HFFc6 (cell line): Measurements from ENCODE around the gene LDLRAD1. TPM values are rescaled to one million over a fixed set of nuclear protein-coding genes. Genes with fewer than 3 reads are reported as not detected.
A peak's percentile ranks its signal among the peaks of the same experiment; 100 is the strongest.
"Not testable (repeated sequence)": the region's sequence is repeated elsewhere in the genome, so short reads cannot be mapped to it uniquely, and the experiment has no call there.

Source experiments
- DNase-seq: peaks from one replicate; pipeline ENCODE4 v3.0.0-alpha.2; 2018
- H3K27ac Mint-ChIP-seq: 2 replicates; pipeline ENCODE4 v1.8.0; 2020; ENCODE audit warnings: mild to moderate bottlenecking, mixed read lengths
- H3K27me3 Mint-ChIP-seq: 2 replicates; pipeline ENCODE4 v1.8.0; 2021; ENCODE audit warnings: mild to moderate bottlenecking, moderate library complexity, mixed read lengths; ENCODE audit not compliant: insufficient read depth
- H3K36me3 Mint-ChIP-seq: 2 replicates; pipeline ENCODE4 v1.8.0; 2021; ENCODE audit warnings: low read depth, mixed read lengths
- H3K4me1 Mint-ChIP-seq: 2 replicates; pipeline ENCODE4 v1.8.0; 2020; ENCODE audit warnings: low read depth, mixed read lengths
- H3K4me3 Mint-ChIP-seq: 2 replicates; pipeline ENCODE4 v1.8.0; 2020; ENCODE audit warnings: mild to moderate bottlenecking, moderate library complexity, mixed read lengths
- H3K9me3 Mint-ChIP-seq: 2 replicates; pipeline ENCODE4 v1.8.0; 2020; ENCODE audit warnings: mild to moderate bottlenecking, mixed read lengths
- total RNA-seq, 6 experiments: library from RNA; stranded (reverse); fragmentation: NEBNext Ultra II Directional; extraction: Animal tissue kit (Norgen Biotek cat#: 25700); gene quantifications; 2 replicates in 1 of 6; 3 replicates in 5 of 6; pipeline ENCODE4 v1.2.3, GENCODE V29; 2021
- TF ChIP-seq, protein P1 (sequence below): fragments of 200-600 bp; sonication (generic); IDR thresholded peaks from 2 replicates; pipeline ENCODE4 v1.5.0; 2021; ENCODE audit warnings: antibody characterized with exemption, mild to moderate bottlenecking

LDLRAD1 gene
- total RNA-seq, 6 experiments from 2014 or later = not detected

DNA sequence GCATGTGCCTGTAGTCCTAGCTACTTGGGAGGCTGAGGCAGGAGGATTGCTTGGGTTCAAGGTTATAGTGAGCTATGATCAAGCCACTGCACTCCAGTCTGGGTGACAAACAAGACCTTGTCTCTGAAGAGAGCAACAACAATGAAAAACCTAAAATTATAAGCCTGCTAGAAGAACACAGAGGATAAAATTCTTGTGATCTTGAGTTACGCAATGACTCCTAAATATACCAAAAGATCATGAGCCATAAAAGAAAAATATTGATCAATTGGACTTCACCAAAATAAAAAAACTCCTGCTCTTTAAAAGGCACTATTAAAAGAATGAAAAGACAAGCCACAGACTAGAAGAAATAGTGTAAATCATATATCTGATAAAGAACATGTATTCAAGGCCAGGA, 22.3 kb downstream of the LDLRAD1 start:
- Mint-ChIP-seq H3K36me3 (no peaks in the 10 kb centered on the region), H3K9me3 (no peaks in the 10 kb centered on the region), H3K27ac (no peak overlapping the region), H3K4me1 (no peaks in the 10 kb centered on the region), H3K4me3 (no peak overlapping the region), H3K27me3 (peaks cover 7% of the 10 kb centered on the region; the same call in 1 of the 2 replicates)
- TF ChIP-seq, protein P1, sequence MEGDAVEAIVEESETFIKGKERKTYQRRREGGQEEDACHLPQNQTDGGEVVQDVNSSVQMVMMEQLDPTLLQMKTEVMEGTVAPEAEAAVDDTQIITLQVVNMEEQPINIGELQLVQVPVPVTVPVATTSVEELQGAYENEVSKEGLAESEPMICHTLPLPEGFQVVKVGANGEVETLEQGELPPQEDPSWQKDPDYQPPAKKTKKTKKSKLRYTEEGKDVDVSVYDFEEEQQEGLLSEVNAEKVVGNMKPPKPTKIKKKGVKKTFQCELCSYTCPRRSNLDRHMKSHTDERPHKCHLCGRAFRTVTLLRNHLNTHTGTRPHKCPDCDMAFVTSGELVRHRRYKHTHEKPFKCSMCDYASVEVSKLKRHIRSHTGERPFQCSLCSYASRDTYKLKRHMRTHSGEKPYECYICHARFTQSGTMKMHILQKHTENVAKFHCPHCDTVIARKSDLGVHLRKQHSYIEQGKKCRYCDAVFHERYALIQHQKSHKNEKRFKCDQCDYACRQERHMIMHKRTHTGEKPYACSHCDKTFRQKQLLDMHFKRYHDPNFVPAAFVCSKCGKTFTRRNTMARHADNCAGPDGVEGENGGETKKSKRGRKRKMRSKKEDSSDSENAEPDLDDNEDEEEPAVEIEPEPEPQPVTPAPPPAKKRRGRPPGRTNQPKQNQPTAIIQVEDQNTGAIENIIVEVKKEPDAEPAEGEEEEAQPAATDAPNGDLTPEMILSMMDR = no peak
- no peak for DNase-seq

DNA sequence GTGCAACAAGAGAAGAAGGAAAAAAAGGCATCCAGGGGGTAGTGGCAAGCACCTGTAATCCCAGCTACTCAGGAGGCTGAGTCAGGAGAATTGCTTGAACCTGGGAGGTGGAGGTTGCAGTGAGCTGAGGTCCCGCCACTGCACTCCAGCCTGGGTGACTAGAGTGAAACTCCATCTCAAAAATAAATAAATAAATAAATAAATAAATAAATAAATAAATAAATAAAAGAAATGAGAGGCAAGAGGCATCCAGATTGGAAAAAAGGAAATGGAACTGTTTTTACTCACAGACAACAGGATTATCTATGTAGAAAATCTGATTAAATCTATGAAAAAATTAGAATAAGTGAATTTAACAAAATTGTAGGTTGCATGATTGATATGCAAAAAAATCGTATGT, 23.5 kb downstream of the LDLRAD1 start:
- not testable (repeated sequence) for H3K4me3 Mint-ChIP-seq, H3K36me3 Mint-ChIP-seq, H3K9me3 Mint-ChIP-seq, DNase-seq, H3K27ac Mint-ChIP-seq, H3K4me1 Mint-ChIP-seq
- H3K27me3 Mint-ChIP-seq = peaks cover 11% of the 10 kb centered on the region

DNA sequence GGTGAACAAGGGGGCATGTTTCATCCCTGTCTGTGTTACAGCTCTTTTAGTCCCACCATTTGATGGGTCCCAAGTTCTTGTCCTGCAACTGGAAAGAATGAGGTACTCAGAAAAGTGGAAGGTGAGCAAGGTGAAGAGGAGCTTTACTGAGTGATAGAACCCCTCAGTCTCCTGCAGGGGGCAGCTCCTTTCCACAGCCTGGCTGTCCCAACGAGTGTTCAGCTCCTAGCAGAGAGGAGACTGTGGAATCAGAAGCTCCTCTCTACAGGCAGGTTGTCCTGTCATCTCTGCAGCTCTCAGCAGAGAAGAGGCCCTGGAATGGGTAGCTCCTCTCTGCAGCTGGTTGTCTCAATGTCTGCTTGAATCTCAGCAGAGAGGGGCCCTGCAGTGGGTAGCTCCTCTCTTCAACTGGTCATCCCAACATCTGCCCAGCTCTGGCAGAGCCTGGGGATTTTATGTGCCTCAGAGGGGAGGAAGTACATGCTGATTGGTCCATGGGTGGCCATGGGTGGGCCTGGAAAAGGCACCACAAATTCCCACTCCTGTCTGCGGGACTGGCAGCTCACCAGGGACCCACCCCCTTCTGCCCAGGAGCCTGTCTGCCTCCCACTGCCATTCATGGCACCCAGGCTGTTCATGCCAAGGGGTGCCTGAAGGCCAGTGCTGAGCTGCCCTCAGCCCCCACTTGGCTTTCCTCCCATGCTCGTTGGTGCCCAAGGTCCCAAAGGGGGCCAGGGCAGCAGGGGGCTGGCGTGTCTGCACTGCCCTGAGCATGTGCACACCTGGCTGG, 25.7 kb downstream of the LDLRAD1 start:
- no peak overlapping the region for H3K4me3 Mint-ChIP-seq
- TF ChIP-seq, protein P1 = peak; percentile 43; the same call in 1 of the 2 replicates
- H3K4me1 Mint-ChIP-seq = no peaks in the 10 kb centered on the region
- H3K9me3 Mint-ChIP-seq = no peaks in the 10 kb centered on the region
- H3K27me3 Mint-ChIP-seq = peaks cover 13% of the 10 kb centered on the region
- H3K27ac Mint-ChIP-seq = no peak overlapping the region
- no peaks in the 10 kb centered on the region for H3K36me3 Mint-ChIP-seq
- DNase-seq = no peak

DNA sequence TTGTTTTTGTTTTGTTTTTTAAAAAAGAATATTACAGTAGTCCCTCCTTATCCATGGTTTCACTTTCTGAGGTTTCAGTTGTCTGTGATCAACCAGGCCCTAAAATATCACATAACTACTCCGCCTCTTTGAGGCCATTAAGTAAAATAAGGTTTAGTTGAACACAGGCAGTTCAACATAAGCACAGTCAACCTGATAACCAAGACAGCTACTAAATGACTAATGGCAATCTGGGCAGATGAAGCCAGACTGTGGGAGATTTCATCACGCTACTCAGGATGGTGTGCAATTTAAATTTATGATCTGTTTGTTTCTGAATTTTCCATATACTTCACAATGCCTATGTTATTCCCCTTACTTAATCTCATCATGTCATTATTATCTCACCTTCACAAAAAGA, 30.1 kb downstream of the LDLRAD1 start:
- Mint-ChIP-seq H3K36me3 (no peaks in the 10 kb centered on the region), H3K9me3 (no peaks in the 10 kb centered on the region), H3K27me3 (peaks cover 9% of the 10 kb centered on the region), H3K4me1 (peaks cover 3% of the 10 kb centered on the region), H3K27ac (no peak overlapping the region), H3K4me3 (no peak overlapping the region)
- TF ChIP-seq, protein P1 = no peak
- no peak for DNase-seq

DNA sequence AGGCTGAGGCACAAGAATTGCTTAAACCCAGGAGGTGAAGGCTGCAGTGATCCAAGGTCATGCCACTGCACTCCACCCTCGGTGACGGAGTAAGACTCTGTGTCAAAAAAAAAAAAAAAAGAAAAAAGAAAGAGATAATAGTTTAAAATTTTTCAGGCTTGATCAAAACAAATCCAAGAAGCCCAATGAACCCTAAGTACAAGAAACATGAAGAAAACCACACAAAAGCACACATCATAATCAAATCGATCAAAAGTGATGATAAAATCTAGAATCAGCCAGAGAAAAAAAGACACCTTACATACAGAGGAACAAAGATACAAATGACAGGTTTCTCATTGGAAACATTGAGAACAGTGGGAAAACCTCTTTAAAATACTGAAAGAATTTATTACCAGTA, 31.5 kb downstream of the LDLRAD1 start:
- H3K27me3 Mint-ChIP-seq = peaks cover 9% of the 10 kb centered on the region
- no peak overlapping the region for H3K27ac Mint-ChIP-seq
- no peaks in the 10 kb centered on the region for H3K36me3 Mint-ChIP-seq
- TF ChIP-seq, protein P1 = no peak
- DNase-seq = no peak
- no peaks in the 10 kb centered on the region for H3K9me3 Mint-ChIP-seq
- peaks cover 12% of the 10 kb centered on the region for H3K4me1 Mint-ChIP-seq
- no peak overlapping the region for H3K4me3 Mint-ChIP-seq

DNA sequence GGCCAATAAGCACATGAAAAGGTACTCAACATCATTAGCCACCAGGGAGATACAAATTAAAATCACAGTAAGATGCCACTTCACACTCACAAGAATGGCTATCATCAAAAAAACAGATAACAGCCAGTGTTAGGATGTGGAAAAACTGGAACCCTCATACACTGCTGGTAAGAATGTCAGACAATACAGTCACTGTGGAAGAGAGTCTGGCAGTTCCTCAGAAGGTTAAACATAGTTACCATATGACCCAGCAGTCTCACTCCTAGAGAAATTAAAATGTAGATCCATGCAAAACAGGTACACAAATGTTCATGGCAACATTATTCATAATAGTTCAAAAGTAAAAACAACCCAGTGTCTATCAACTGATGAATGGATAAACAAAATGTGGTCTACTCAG, 33.3 kb downstream of the LDLRAD1 start:
- Mint-ChIP-seq H3K36me3 (no peaks in the 10 kb centered on the region), H3K27me3 (peaks cover 1% of the 10 kb centered on the region), H3K4me3 (no peak overlapping the region), H3K9me3 (no peaks in the 10 kb centered on the region), H3K27ac (no peak overlapping the region), H3K4me1 (peaks cover 12% of the 10 kb centered on the region)
- DNase-seq = no peak
- TF ChIP-seq, protein P1 = no peak
